Skeletal muscle satellite cell (primary cell): ENCODE measurements around the gene EEPD1.

Experiments
- H3K27me3 ChIP-seq: 2 replicates; pipeline ENCODE4 v1.7.0; 2013; ENCODE audit warnings: low read length; ENCODE audit not compliant: control insufficient read depth, insufficient read depth
- H3K36me3 ChIP-seq: 2 replicates; pipeline ENCODE4 v1.7.0; 2013; ENCODE audit warnings: mild to moderate bottlenecking, control low read depth, low read length; ENCODE audit not compliant: insufficient read depth
- H3K4me1 ChIP-seq: 2 replicates; pipeline ENCODE4 v1.7.0; 2013; ENCODE audit warnings: low read length; ENCODE audit not compliant: control insufficient read depth, insufficient read depth
- H3K4me2 ChIP-seq: 2 replicates; pipeline ENCODE4 v1.7.0; 2013; ENCODE audit warnings: mild to moderate bottlenecking, low read length
- H3K4me3 ChIP-seq: 2 replicates; pipeline ENCODE4 v1.7.0; 2013; ENCODE audit warnings: low read length
- H3K9ac ChIP-seq: 2 replicates; pipeline ENCODE4 v1.7.0; 2013; ENCODE audit warnings: mild to moderate bottlenecking, low read depth, low read length, moderate library complexity
- H3K9me3 ChIP-seq: replicated peaks from 2 replicates; pipeline ENCODE4 v1.7.0; 2013; ENCODE audit warnings: mild to moderate bottlenecking, control low read depth, low read length

Gene EEPD1

GRCh38 chr7:36202398-36202797 is 49.3 kb downstream of the EEPD1 start:
- Histone ChIP-seq H3K27me3 (no peaks in the 10 kb centered on the region), H3K4me1 (peaks cover 4% of the 10 kb centered on the region), H3K36me3 (no peaks in the 10 kb centered on the region), H3K4me2 (no peak overlapping the region), H3K9me3 (no peaks in the 10 kb centered on the region), H3K9ac (no peak overlapping the region), H3K4me3 (no peak overlapping the region)

GRCh38 chr7:36203071-36203790 is 50.2 kb downstream of the EEPD1 start:
- no peaks in the 10 kb centered on the region for H3K27me3 ChIP-seq
- no peaks in the 10 kb centered on the region for H3K36me3 ChIP-seq
- H3K4me3 ChIP-seq = no peak overlapping the region
- no peaks in the 10 kb centered on the region for H3K9me3 ChIP-seq
- no peak overlapping the region for H3K4me2 ChIP-seq
- no peak overlapping the region for H3K9ac ChIP-seq
- peaks cover 13% of the 10 kb centered on the region for H3K4me1 ChIP-seq

- Histone ChIP-seq H3K4me1 (peaks cover 18% of the 10 kb centered on the region), H3K9ac (no peak overlapping the region)
Measured at GRCh38 chr7:36204044-36204663, 51.1 kb downstream of the EEPD1 start.

GRCh38 chr7:36204929-36205635 is 52.0 kb downstream of the EEPD1 start:
- Histone ChIP-seq H3K4me1 (peaks cover 18% of the 10 kb centered on the region), H3K9me3 (no peaks in the 10 kb centered on the region), H3K27me3 (no peaks in the 10 kb centered on the region), H3K4me3 (no peak overlapping the region), H3K4me2 (no peak overlapping the region), H3K36me3 (no peaks in the 10 kb centered on the region), H3K9ac (no peak overlapping the region)

More at GRCh38 chr7:36204044-36204663, 51.1 kb downstream of the EEPD1 start:
- Histone ChIP-seq H3K36me3 (no peaks in the 10 kb centered on the region), H3K27me3 (no peaks in the 10 kb centered on the region), H3K4me2 (no peak overlapping the region), H3K4me3 (no peak overlapping the region), H3K9me3 (no peaks in the 10 kb centered on the region)

- Histone ChIP-seq H3K4me1 (peaks cover 22% of the 10 kb centered on the region), H3K4me2 (no peak overlapping the region), H3K36me3 (no peaks in the 10 kb centered on the region), H3K4me3 (no peak overlapping the region), H3K27me3 (no peaks in the 10 kb centered on the region), H3K9me3 (no peaks in the 10 kb centered on the region), H3K9ac (no peak overlapping the region)
Measured at GRCh38 chr7:36205803-36206202, 52.7 kb downstream of the EEPD1 start.

- no peak overlapping the region for H3K4me3 ChIP-seq
- peak overlapping the region; percentile 30 for H3K4me2 ChIP-seq
- H3K9ac ChIP-seq = peak overlapping the region; percentile 4
Measured at GRCh38 chr7:36207451-36208291, 54.6 kb downstream of the EEPD1 start.

GRCh38 chr7:36208426-36208825 is 55.4 kb downstream of the EEPD1 start:
- H3K27me3 ChIP-seq = no peaks in the 10 kb centered on the region
- H3K4me1 ChIP-seq = peaks cover 22% of the 10 kb centered on the region

More at GRCh38 chr7:36207451-36208291, 54.6 kb downstream of the EEPD1 start:
- Histone ChIP-seq H3K9me3 (no peaks in the 10 kb centered on the region), H3K4me1 (peaks cover 22% of the 10 kb centered on the region), H3K27me3 (no peaks in the 10 kb centered on the region), H3K36me3 (no peaks in the 10 kb centered on the region)

GRCh38 chr7:36208997-36209813 is 56.2 kb downstream of the EEPD1 start:
- H3K9ac ChIP-seq = no peak overlapping the region
- no peaks in the 10 kb centered on the region for H3K27me3 ChIP-seq
- no peak overlapping the region for H3K4me2 ChIP-seq
- H3K36me3 ChIP-seq = no peaks in the 10 kb centered on the region
- H3K4me1 ChIP-seq = peaks cover 22% of the 10 kb centered on the region
- no peaks in the 10 kb centered on the region for H3K9me3 ChIP-seq
- no peak overlapping the region for H3K4me3 ChIP-seq

More at GRCh38 chr7:36208426-36208825, 55.4 kb downstream of the EEPD1 start:
- Histone ChIP-seq H3K4me2 (no peak overlapping the region), H3K4me3 (no peak overlapping the region), H3K36me3 (no peaks in the 10 kb centered on the region), H3K9me3 (no peaks in the 10 kb centered on the region), H3K9ac (peak overlapping the region; percentile 4)

GRCh38 chr7:36209814-36210183 is 56.7 kb downstream of the EEPD1 start:
- H3K27me3 ChIP-seq = no peaks in the 10 kb centered on the region
- no peak overlapping the region for H3K4me3 ChIP-seq
- H3K36me3 ChIP-seq = no peaks in the 10 kb centered on the region
- H3K4me1 ChIP-seq = peaks cover 22% of the 10 kb centered on the region
- H3K4me2 ChIP-seq = no peak overlapping the region
- no peak overlapping the region for H3K9ac ChIP-seq
- no peaks in the 10 kb centered on the region for H3K9me3 ChIP-seq

GRCh38 chr7:36210291-36210922 is 57.4 kb downstream of the EEPD1 start:
- Histone ChIP-seq H3K9me3 (no peaks in the 10 kb centered on the region), H3K4me1 (peaks cover 22% of the 10 kb centered on the region), H3K27me3 (no peaks in the 10 kb centered on the region), H3K4me2 (no peak overlapping the region), H3K36me3 (no peaks in the 10 kb centered on the region), H3K4me3 (no peak overlapping the region), H3K9ac (no peak overlapping the region)
